Testis (tissue), 3 donors: ENCODE measurements around the gene KLHL29. TPM values are rescaled to one million over a fixed set of nuclear protein-coding genes. Genes with fewer than 3 reads are reported as not detected.

ENCODE experiments used
- DNase-seq: peaks from one replicate; pipeline ENCODE4 v3.0.0-alpha.2; 2019
- H3K27ac ChIP-seq, 2 donors: fragments of 200-600 bp; sonication (generic); one replicate each; pipeline ENCODE4 v1.5.1; 2019
- H3K27me3 ChIP-seq: fragments of 200-600 bp; sonication (generic); one replicate; pipeline ENCODE4 v1.5.1; 2019
- H3K36me3 ChIP-seq: fragments of 200-600 bp; sonication (generic); one replicate; pipeline ENCODE4 v1.5.1; 2017; ENCODE audit warnings: low read depth; ENCODE audit errors: missing control alignments
- H3K4me1 ChIP-seq: fragments of 200-600 bp; sonication (generic); one replicate; pipeline ENCODE4 v1.5.1; 2019
- H3K4me3 ChIP-seq, 2 donors: fragments of 200-600 bp; sonication (generic); one replicate each; pipeline ENCODE4 v1.5.1; 2017 to 2019
- H3K9me3 ChIP-seq: fragments of 200-600 bp; sonication (generic); one replicate; pipeline ENCODE4 v1.5.1; 2017
- POLR2A ChIP-seq: fragments of 450-650 bp; IDR thresholded peaks from one replicate; pipeline ENCODE4 v1.6.1; 2017; ENCODE audit warnings: antibody characterized with exemption, mild to moderate bottlenecking, moderate library complexity
- WGBS, 2 donors: methylation state at CpG; one replicate each; pipeline ENCODE4 v1.1.5; 2018; 5-methylcytosine and 5-hydroxymethylcytosine counted together
- intact Hi-C: fragments of 100-400 bp; cut with DNase I; formaldehyde crosslinking; loops from one replicate; pipeline ENCODE4 v1.15.1; 2023; ENCODE audit warnings: low total_unique reads
- polyA plus RNA-seq: library from polyadenylated mRNA; stranded (reverse); fragments of 350-450 nt; fragmentation: Illumina TruSeq; extraction: RNeasy Lipid Tissue Mini Kit (QIAGEN cat#74804); gene quantifications from one replicate; pipeline ENCODE4 v1.2.3, GENCODE V29; 2014; ENCODE audit warnings: low read depth, low replicate concordance; ENCODE audit not compliant: insufficient read depth
- total RNA-seq, 2 donors: library from RNA; depleted of rRNA; stranded (reverse); fragments of >200 nt; gene quantifications; one replicate each; pipeline ENCODE4 v1.2.3, GENCODE V29; 2016
- TF ChIP-seq, protein P1 (sequence below), 3 experiments: fragments of 450-650 bp in 2 of 3; fragments of 200-600 bp in 1 of 3; sonication (generic) in 1 of 3; IDR thresholded peaks; one replicate each; pipeline ENCODE4 v1.5.1; 2016 to 2019; ENCODE audit warnings: antibody characterized with exemption in 3 of 3, mild to moderate bottlenecking in 2 of 3, moderate library complexity in 1 of 3

KLHL29 gene
- total and polyA plus RNA-seq, 3 donors from 2014 or later: 3.3 to 10.9 (median 7.9) TPM

DNA sequence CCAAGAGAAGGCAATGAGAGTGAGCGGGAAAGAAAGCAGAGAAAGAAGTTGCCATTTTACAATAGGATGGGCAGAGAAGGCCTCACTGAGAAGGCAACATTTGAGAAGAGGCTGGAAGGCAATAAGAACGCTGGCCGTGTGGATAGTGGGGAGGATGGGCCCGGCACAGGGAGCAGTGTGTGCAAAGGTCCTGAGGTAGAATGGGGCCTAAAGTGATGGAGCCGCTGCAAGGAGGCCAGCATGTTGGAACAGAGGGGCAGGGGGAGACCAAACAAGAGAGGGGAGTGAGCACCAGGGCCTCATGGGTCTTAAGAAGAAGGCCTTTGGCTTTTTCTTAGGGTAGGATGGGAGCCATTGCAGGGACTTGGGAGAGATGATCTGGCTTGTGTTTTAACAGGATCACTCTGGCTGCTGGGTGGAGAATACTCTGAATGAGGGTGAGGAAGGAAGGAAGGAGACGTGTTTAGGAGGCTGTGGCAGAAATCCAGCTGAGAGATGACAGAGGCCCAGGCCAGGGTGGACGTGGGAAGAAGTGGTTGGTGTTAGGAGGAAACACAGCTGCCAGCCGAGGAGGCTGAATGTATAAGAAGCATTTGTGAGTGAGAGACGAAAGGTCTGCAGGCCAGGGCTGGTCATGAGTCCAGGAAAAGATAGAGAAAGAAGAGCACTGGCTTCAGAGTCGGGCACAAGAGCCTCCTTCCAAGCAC is 159.8 kb downstream of the KLHL29 start:
- no peaks in the 10 kb centered on the region for H3K36me3 ChIP-seq
- peaks cover 22% of the 10 kb centered on the region for H3K4me1 ChIP-seq
- no peaks in the 10 kb centered on the region for H3K9me3 ChIP-seq
- DNase-seq: no peak
- intact Hi-C loops: no loop called here
- 79 to 82% methylated on average over 10 of the region's 10 CpGs for WGBS, 2 donors
- H3K27me3 ChIP-seq: no peaks in the 10 kb centered on the region
- H3K4me3 ChIP-seq: no peak overlapping the region
- no peak overlapping the region for H3K27ac ChIP-seq
- TF ChIP-seq, protein P1, sequence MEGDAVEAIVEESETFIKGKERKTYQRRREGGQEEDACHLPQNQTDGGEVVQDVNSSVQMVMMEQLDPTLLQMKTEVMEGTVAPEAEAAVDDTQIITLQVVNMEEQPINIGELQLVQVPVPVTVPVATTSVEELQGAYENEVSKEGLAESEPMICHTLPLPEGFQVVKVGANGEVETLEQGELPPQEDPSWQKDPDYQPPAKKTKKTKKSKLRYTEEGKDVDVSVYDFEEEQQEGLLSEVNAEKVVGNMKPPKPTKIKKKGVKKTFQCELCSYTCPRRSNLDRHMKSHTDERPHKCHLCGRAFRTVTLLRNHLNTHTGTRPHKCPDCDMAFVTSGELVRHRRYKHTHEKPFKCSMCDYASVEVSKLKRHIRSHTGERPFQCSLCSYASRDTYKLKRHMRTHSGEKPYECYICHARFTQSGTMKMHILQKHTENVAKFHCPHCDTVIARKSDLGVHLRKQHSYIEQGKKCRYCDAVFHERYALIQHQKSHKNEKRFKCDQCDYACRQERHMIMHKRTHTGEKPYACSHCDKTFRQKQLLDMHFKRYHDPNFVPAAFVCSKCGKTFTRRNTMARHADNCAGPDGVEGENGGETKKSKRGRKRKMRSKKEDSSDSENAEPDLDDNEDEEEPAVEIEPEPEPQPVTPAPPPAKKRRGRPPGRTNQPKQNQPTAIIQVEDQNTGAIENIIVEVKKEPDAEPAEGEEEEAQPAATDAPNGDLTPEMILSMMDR (IDR thresholded peaks at IDR 0.05): no peak
- TF ChIP-seq POLR2A: no peak

DNA sequence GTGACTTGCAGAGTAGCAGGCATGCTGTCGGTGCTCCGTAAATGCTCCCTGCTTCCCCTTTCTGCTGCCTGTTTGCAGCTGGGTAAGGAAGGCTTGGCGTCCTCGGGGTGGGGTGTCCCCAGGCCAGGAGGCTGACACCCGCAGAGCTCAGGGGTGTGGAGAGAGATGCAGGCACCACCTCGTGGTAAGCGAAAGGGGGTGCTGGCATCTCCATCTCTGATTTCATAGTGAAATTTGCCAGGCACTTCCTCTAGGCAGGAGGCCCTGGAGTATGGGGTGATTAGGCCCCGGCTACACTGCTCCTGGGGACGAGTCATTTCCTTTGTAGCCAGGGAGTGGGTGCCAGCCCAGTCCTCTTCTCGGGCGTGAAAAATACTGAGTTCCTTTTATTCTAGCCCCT is 160.4 kb downstream of the KLHL29 start:
- no peak overlapping the region for H3K27ac ChIP-seq
- H3K4me1 ChIP-seq: peaks cover 27% of the 10 kb centered on the region
- no peak for DNase-seq
- intact Hi-C loops: no loop called here
- no peaks in the 10 kb centered on the region for H3K36me3 ChIP-seq
- H3K9me3 ChIP-seq: no peaks in the 10 kb centered on the region
- TF ChIP-seq, protein P1 (IDR thresholded peaks at IDR 0.05): no peak
- TF ChIP-seq POLR2A: no peak
- H3K4me3 ChIP-seq: no peak overlapping the region
- H3K27me3 ChIP-seq: no peaks in the 10 kb centered on the region
- WGBS, 2 donors: 81 to 90% methylated on average over 4 to 11 of the region's 11 CpGs

DNA sequence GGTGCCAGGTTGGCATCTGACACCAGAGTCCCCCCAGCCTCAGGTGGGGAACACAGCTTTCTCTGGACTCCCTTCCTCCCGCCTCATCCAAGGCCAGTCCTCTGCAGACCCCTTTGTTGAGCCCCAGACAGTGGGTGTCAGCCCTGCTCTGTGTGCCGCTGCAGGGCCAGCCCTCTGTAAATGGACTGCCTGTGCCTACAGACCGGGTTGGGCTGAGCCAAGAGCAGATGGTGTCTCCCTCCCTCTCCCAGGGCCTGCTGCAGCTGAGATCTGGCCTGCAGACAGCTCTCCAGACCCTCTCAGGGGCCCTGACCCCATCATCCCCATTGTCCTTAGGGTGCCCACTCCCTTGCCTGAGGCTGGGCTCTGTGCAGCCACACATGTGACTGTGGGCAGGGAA is 160.8 kb downstream of the KLHL29 start:
- Histone ChIP-seq H3K9me3 (no peaks in the 10 kb centered on the region), H3K4me1 (peaks cover 27% of the 10 kb centered on the region), H3K27ac (no peak overlapping the region), H3K36me3 (no peaks in the 10 kb centered on the region), H3K4me3 (no peak overlapping the region), H3K27me3 (no peaks in the 10 kb centered on the region)
- intact Hi-C loops: no loop called here
- DNase-seq: no peak
- TF ChIP-seq POLR2A: no peak
- WGBS, 2 donors: 87% methylated on average over 3 of the region's 3 CpGs; no CpG with 5 or more reads in 1 of the 2 donors

DNA sequence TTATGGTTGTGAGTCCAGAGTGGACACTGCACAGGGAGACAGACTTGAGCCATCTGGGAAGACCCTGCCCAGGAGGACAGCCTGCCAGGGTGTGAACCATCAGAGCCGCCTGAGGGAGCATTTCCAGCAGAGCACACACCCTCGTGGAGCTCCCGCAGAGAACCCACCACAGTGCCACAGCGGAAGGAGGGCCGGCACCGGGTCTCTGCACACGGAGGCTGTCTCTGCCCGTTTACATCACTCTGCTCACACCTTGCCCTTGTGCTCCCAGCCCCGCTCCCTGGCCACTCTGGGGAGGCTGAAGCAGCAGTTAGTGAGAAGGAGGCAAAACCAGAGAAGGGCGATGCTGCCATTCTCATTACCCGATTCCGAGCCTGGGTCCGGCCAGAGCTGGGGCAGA is 161.9 kb downstream of the KLHL29 start:
- intact Hi-C loops: no loop called here
- peaks cover 20% of the 10 kb centered on the region for H3K4me1 ChIP-seq
- TF ChIP-seq POLR2A: no peak
- TF ChIP-seq, protein P1 (IDR thresholded peaks at IDR 0.05): no peak
- H3K9me3 ChIP-seq: no peaks in the 10 kb centered on the region
- DNase-seq: no peak
- no peak overlapping the region for H3K27ac ChIP-seq
- H3K27me3 ChIP-seq: no peaks in the 10 kb centered on the region
- H3K4me3 ChIP-seq: no peak overlapping the region
- WGBS, 2 donors: 85 to 86% methylated on average over 13 of the region's 13 CpGs
- H3K36me3 ChIP-seq: no peaks in the 10 kb centered on the region

DNA sequence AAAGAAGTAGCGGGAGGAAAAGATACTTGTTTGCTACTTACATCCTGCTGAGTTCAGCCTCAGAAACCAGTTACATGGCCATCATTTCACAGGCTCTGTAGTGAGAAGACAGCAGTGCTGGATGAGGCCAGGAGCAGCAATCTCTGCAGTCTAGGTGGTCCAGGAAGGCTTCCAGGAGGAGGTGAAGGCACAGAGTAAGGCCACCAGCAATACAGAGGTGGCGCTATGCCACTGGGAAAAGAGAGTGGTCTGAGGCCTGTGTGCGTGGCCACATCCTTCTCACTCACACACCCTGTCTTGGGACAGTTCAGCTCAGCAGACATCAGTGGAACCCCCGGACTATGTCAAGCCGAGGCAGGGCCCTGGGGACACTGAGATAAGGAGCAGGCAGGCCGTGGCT is 162.7 kb downstream of the KLHL29 start:
- intact Hi-C loops: no loop called here

More for the DNA sequence above, 162.7 kb downstream of the KLHL29 start:
- no peak for DNase-seq
- Histone ChIP-seq H3K36me3 (no peaks in the 10 kb centered on the region), H3K27me3 (no peaks in the 10 kb centered on the region), H3K4me3 (no peak overlapping the region), H3K27ac (no peak overlapping the region), H3K4me1 (peaks cover 14% of the 10 kb centered on the region), H3K9me3 (no peaks in the 10 kb centered on the region)
- TF ChIP-seq, protein P1 (IDR thresholded peaks at IDR 0.05): no peak
- TF ChIP-seq POLR2A: no peak
- WGBS, 2 donors: 66 to 69% methylated on average over 6 of the region's 6 CpGs
